ENCODE data around the gene IGSF3. TPM values are rescaled to one million over a fixed set of nuclear protein-coding genes. Genes with fewer than 3 reads are reported as not detected.

The IGSF3 gene
- polyA plus RNA-seq, 12 donors = 16.2 to 46.5 (median 28.2) TPM; not detected in 1

DNA sequence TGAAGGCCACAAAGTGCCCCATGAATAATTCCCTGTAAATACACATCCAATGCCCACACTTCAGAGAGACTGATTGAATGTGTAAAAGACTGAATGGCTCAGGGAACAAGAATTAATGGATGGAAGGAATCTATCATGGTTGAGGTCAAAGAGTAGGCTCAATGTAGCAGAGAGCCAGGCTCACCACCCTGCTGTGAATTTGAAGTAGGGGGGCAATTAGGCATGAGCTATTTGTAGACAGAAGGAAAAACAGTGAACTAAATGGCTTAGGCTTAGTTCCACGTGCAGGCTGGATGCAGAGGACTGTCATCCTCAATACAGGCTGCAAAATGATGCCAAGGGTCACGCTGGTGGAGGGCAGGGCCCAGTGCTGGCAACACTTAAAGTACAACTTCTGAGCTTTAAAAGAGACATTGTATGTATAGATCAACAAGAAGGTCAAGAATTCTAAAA lies 22.9 kb upstream of the IGSF3 start:
- DNase-seq = no peak

DNA sequence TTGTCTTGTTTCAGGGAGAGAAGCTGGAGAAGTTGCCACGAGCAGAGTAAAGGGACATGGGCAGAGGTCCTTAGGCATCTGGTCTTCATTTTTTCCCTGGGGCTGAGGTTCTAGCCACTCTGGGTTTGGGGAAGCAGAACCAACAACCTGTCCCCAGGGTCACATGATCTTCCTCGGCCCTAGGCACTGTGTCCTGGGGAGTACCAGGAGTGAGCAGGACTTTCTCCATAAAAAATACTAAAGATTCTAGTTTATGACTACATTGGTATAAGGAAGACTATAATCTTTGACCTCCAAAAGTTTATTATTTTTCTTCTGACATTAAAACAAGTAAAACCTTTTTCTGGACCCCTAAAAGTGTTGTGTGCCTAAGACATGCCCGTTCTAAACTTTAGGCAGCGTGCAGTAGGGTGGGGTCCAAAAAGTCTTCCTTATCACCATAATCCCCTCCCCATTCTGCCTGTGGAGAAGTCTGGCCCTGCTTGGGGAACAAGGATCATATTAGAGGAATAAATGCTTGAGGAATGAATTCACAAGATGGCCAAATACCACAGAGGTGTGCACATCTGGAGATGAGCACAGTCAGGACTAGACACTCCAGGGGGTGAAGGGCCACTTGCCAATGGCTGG lies 19.3 kb upstream of the IGSF3 start:
- no peak for DNase-seq

DNA sequence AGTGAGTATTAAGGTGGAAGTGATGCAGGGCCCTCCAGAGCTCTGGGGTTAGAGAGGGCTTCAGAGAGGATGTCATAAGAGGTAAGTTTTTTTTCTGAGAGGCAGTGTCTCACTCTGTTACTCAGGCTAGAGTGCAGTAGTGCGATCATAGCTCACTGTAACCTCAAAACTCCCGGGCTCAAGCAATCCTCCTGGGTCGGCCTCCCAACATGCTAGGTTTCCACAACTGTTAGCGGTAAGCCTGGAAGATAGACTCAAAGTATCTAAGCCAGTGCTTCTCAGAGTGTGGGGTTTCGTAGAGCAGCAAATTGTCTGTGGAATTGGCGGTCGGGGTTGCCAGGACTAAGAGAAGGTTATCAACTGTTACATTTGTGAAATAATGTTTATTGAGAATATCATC lies 18.6 kb upstream of the IGSF3 start:
- no peak for DNase-seq

DNA sequence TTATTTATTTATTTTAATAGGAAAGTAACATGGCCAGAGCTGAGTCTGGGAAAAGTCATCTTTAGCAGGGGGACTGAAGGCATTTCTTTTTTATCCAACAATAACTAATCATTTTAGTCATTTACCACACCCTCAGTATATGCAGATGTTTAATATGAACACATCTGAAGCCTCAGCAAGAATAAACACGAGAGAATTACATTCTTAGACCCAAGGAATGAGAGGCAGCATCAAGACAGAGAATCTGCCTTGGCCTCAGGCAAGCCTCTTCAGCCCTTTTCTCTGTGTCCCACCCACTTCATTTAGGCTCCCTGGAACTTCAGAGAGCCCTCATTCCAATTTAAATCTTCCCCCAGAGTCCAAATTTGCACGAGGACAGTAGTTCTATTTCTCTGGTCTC lies 17.0 kb upstream of the IGSF3 start:
- DNase-seq = no peak

DNA sequence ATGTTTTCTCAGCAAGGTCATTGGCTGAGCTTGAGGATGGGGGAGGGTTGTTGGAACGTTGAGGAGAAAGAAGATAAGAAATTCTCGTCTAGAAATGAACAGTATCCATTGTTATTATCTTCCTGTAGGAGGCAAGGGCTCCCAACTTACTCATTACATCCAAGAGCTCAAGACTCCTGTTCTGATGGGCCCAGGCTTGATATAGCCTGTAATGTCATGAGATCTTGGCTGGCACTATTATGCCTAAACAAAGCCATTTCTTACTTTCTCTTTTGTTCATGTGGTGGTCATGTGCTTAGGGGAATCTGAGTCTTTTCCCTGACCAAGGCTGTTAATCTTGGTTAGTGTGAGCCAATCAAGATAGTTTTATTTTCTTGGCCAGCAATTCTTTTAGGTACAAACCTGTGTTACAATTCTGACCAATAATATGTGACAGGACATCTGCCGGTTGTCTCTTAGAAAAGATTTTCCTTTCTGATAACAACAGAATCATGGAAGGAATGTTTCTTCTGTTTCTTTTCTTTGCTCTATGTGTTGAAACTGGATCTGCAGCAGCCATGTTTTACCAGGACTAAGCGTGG lies 15.2 kb upstream of the IGSF3 start:
- DNase-seq = no peak

DNA sequence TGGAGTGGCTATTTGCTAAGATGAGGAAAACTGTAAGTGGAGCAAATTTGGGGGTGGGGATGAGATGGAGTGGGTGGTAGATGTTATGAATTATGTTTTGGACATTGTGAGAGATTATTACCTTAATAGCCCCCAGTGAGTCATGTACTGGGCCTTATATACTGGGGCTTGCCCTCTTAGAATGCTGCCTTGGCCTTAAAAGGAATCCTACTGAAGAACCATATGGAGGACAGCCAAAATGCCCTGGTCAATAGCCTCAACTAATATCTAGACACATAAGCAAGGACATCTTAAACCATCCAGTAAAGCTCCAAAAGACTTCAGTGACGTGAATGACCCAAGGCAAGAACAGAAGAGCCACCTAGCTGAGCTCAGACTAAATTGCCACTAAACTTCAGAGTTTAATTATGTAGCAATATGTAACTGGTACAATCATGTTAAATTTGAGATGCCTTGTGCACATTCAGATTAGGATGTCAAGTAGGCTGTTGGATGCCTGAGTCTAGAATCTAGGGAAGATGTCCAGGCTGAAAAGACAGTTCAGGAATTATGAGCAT lies 13.9 kb upstream of the IGSF3 start:
- DNase-seq = no peak

DNA sequence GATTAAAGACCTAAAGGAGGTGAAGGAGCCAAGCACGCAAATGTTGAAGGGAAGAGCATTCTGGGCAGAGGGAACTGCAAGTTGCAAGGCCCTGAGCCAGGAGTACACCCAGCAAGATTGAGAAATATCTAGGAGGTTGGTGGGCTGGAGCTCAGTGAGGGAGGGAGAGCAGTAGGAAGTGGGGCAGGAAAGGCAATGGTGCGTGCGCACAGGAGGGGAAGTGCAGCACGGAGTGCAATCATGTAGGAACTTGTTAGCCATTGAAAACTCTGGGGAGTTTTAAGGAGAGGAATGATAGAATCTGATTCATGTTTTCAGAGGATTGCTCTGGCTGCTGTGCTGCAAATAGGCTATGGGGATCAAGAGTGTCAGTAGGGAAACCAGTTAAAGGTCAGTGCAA lies 13.2 kb upstream of the IGSF3 start:
- DNase-seq = no peak

DNA sequence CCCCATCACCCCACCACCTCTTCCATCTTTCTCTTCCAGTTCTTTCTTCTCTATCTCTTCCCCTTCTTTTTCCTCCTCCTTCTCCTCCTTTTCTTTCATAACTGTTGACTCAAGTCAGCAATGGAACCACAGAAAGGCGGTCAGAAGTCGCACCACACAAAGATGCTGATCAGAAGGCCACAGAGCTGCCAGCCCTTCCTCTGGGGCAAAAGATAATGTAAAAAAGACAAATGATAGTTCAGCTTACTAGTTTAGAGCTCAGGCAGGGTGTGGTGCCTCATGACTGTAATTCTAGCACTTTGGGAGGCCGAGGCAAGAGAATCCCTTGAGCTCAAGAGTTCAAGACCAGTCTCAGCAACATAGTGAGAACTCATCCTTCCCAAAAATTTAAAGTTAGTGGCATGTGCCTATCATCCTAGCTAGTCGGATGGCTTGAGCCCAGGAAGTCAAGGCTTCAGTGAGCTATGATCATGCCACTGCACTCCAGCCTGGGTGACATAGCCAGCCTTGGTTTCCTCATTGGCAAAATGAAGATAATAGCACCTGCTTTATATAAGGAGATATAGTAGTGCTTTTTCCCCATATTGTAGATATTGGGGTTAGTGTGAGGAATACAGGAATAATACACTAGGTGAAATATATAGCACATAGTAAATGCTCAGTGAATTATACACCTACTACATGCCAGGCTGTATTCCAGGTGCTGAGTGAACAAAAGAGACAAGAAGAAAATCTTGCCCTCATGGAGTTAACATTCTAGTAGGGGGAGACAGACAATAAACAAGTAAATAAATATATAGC lies 12.5 kb upstream of the IGSF3 start:
- no peak for DNase-seq

DNA sequence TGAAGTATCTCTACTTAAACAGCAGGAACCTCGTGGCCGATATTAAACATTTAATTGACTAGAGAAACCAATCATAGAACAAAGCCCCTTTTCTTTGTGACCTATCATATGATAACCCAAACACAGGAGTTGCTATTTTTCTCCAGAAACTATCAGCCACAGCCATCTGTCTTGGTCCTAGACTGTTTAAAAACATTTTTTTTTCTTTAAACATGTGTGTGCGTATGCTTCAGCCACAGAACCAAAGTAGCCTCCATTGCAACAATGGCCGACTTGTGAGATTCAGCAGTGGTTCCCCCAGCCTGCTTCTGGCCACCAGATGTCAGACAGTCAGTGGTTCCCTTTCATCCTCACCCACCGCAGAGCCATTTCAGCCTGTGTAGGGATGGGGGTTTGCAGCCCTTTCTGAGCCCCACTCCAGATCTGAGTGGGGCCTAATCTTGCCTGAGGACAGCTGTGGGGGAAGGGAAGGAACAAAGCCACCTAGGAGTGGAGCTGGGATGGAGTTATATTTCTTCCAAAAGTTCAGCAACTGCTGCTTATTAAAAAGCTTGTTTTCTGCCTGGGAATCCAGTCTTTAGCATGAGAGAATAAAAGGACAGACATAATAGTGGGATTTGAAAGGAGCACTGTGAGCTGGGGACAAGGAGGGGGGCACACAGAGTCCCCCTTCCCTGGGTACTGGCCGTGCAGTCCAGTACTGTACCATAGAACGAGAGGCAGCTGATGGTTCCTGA lies 11.7 kb upstream of the IGSF3 start:
- no peak for DNase-seq

DNA sequence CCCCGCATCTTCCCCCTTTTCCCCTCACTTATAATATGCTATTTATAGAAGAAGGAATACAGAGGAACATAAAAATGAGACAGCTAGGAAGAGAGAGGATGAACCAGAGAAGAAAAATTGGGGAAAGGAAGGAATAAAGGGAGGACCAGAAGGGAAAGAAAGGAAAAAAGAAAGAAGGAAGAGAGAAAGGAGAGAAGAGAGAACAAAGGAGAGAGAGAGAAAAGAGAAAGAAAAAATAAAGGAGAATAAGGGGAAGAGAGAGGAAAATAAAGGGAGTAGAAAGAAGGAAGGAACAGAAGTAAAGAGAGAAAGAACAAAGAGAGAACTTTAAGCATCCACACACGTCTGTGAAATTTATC lies 11.2 kb upstream of the IGSF3 start:
- no peak for DNase-seq

DNA sequence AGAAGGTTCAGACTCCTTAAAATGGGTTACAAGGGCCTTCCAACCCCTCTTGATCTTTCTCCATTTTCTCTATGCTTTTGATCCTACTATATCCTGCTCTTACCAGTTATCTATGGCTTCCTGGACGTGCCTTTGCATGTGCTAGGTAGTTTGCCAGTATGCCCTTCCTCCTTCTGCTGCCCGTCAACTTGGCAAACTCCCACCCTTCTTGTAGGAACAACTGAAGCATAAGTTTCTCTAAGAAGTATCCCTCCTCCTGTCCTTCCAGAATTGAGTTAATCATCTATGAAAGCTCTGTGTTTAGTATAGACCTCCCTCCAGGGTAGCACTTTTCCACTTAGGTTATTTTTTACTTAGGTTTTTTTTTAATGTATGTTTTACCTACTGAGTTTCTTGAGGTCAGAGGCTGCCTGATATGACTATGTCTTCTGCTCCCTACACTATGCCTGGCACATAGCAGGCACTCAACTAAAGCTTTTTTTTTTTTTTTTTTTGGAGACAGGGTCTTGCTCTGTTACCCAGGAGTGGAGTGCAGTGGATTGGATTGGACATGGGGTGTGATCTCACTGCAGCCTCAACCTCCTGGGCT lies 10.0 kb upstream of the IGSF3 start:
- DNase-seq = no peak

DNA sequence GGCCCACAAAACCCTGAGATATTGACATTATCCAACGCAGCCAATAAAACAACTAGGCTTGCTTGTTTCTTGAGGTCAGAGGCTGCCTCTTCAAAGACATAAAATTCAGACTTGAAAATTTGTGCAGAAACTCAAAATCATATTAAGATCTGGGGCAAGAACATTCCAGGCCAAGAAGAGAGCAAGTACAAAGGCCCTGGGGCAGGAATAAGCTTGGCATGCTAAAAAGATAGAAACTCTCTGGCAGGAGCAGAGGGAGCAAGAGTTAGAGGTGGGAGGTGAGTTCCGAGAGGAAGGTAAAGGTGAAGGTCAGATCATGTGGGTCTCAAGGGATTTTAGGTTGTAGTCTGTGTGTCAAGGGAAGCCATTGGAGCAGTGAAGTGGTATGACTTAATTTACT lies 8.8 kb upstream of the IGSF3 start:
- DNase-seq = no peak

DNA sequence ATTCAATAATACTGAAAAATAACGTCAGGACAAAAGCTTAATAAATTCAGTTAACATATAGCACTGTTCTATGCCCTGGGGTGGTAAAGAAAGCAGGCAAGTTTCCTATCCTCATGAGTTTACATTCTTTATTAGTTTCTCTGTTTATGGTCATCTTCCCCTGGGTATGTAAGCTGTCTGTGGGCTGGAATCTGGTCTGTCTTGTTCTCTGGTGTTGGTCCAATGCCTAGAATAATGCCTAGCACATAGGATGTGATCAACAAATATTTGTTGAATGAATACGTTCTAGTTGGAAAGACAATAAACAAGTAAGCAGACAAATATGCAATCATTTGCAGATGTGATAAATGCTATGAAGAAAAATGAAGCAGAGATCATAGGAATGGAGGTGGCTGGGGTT lies 7.2 kb upstream of the IGSF3 start:
- DNase-seq = no peak

DNA sequence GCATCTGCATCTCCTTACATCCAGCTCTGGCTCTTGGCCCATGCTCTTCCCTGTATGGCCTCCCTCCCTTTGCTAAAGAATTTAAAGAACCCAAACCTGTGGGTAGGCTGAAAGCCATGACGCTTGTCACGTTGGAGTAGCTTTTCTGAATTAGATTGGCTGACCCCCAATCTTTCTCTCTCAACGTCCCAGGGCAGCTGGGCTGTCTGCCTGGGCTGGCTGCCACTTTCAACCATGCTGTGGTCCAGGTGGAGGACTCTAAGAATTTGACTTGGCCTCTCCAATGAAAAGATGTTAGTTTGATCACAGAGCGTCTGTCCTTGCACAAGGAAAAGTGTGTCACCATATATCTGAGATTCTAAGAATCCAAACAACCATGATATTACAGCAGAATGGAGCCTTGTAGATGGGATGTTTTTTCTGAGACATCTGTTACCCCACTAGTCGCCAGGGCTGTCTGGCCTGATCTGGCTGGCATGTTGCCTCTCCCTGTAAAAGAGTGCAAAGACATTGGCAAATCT lies 6.5 kb upstream of the IGSF3 start:
- peak; percentile 93 for DNase-seq

DNA sequence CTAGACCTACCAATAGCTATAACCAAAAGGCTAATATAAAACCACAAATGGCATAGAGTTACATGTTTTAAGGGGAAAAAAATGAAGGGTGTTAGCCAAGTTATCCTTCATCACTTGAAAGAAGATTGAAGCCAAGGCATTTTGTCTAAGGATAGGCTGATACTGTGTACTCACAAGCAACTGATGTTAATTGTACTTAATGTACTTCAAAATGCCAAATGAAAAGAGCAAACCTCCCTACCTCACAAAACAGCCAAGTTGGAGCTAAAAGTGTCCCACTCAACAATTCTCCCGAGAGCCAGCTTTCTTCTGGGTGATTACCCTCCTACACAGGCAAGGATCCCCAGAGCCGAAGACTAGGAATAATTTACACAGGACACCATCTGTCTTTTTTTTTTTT lies 4.4 kb upstream of the IGSF3 start:
- no peak for DNase-seq

DNA sequence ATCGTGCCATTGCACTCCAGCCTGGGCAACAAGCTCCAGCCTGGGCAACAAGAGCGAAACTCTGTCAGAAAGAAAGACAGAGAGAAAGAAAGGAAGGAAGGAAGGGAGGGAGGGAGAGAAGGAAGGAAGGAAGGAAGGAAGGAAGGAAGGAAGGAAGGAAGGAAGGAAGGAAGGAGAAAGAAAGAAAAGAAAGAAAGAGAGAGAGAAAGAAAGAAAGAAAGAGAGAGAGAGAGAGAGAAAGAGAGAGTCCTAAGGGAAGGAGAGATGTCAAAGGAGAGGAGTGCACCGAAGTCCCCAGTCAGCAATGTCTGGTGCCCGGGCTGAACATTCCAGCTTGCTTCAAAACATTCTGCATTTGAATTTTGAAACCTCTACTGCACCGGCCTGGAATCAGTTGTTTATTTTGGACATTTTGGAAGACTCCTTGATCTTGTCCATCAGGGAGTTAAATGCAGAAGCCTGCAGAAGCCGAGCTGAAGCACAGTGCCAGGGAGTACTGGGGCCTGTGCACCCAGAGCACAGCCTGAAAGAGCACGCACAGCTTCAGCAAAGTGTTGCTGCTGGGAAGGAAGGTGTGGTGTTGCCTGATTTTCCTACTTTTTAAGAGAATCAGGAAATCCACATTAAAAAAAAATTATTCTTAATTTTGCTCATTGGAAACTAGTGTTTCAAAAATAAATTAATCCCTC lies 3.7 kb upstream of the IGSF3 start:
- no peak for DNase-seq

DNA sequence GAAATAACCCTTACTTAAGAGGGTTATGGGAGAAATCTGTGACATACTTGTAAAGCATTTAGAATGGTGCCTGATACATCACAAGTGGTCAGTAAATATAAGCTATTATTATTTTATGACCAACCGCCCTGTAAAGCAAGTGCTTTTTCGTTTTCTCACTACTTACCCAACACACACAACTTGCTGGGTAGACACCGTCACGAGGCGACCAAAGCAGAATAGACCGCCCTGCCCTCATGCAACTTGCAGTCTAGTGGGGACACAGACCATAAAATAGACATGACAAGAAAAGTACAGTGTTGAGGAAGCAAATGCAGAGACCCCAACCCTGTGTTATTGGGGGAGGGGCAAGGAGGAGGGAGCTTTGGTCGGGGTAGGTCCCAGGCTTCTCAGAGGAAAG lies 744 bp upstream of the IGSF3 start:
- DNase-seq = no peak

DNA sequence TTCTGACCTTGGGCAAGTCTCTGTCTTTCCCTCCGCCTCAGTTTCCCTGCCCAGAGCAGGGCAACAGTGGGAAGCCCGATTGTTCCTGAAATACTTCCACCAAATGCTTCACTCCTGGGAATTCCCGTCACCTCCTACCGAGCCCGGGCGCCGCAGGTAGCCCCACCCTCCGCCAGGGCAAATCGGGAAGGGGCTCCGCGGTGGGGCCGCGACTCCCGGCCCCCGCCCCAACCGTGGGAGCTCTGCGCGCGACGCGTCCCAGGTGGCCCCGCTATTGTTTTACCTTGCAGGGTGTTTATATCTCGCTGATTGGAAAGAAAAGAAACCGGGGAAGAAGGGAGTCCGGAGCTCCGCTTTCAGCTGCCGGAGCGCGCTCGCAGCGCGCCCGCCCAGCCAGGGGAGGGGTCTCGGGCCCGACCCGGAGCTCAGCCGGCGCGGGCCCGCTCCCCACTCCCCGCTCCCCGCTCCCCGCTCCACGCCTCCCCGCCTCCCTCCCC lies 407 bp downstream of the IGSF3 start:
- no peak for DNase-seq

DNA sequence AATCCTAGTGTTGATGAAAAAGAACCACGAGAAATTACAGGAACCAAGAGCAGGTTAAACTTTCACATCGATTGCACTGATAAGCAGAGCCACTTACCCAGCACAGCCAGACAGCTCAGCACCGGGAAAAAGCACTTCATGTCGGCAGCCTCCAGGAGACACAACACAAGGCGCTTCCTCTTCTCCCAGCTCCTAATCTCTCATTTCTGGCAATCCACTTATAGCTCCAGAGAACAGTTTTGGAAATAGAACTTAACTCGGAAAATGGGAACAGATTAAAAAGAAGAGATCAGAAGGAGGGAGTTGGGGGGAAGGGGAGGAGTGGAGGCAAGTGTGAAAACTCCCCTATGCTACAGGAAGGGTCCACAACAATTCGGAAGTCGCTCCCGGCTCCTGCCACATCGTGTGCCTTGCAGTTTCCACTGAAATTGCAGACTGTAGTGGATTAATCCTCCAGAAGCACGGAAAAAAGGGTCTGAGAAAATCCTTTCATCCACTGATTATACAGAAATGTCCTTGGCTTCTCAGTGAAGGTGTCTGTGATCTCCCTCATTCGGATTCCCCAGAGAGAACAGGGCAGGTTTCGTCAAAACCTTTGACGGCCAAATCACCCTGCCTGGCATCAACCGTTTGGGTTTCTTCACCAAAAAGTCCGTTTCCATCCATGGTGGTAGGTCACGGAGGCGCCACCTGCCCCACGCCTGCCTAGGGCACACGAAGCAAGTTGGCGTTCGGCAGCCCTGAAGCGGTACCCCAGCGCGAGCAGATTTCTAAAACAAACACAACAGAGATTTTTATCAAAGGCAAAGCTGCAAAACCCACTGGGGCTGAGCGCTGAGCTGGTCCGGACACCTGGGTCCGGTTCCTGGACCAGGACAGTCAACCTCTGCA lies 1.1 kb downstream of the IGSF3 start:
- no peak for DNase-seq

DNA sequence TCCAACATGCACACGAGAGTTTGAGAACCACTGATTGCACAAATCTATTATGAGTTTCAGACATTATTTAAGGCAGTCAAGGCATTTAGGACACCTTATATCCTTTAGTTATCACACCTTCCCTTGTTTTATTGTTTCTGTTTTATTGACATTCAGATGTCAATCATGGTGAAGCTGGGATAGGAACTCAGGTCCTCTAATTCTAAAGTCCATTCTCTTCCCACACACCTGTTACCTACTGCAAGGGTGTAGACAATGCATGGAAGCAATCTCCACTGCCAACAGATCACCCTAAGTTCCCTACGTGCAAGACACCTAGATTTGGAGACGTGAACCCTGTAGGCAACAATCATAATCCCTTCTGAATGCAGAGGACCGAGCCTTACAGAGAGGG lies 2.6 kb downstream of the IGSF3 start:
- DNase-seq = no peak
